Upper lobe of left lung (tissue), 4 donors: ENCODE data around the gene DHX57.

Experiments
- POLR2A ChIP-seq, 4 donors: fragments of 450-650 bp; IDR thresholded peaks; one replicate each; pipeline ENCODE4 v1.5.1; 2016 to 2017; ENCODE audit warnings: antibody characterized with exemption in 4 of 4, mild to moderate bottlenecking in 2 of 4
- POLR2AphosphoS5 ChIP-seq, 2 donors: sonication (generic); formaldehyde crosslinking; IDR thresholded peaks; one replicate each; pipeline ENCODE4 v1.5.1; 2017; ENCODE audit warnings: antibody characterized with exemption in 2 of 2

DNA sequence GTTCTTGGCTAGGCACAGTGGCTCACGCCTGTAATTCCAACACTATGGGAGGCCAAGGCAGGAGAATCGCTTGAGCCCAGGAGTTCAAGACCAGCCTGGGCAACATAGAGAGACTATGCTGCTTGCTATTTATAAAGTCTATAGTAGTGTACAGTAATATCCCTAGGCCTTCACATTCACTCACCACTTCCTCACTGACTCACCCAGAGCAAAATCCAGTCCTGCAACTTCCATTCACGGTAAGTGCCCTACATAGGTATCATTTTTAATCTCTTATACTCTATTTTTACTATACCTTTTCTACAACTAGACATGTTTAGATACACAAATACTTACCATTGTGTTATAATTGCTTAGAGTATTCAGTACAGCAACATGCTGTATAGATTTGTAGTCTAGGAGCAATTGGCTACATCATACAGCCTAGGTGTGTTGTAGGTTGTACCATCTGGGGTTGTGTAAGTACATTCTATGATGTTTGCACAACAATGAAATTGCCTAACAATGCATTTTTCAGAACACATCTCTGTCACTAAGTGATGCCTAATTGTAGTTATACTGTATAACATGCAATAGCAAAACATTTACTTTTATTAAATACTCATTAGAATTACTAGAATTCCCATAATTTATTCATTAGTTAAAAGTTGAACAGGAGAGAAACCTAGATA, 8.8 kb downstream of the DHX57 start:
- TF ChIP-seq POLR2A (IDR thresholded peaks at IDR 0.05) (no peak), POLR2AphosphoS5 (IDR thresholded peaks at IDR 0.05) (no peak)
